Vagina (tissue), 2 donors: ENCODE results near the gene CRYGD.

Experiments
- POLR2A ChIP-seq, 2 donors: fragments of 450-650 bp; IDR thresholded peaks; one replicate each; pipeline ENCODE4 v1.6.1; 2017; ENCODE audit warnings: antibody characterized with exemption in 2 of 2, mild to moderate bottlenecking in 2 of 2, moderate library complexity in 2 of 2
- TF ChIP-seq, protein P1 (sequence below), 3 experiments: fragments of 450-650 bp in 2 of 3; fragments of 200-600 bp in 1 of 3; sonication (generic) in 1 of 3; IDR thresholded peaks; one replicate each; pipeline ENCODE4 v1.5.1; 2017 to 2019; ENCODE audit warnings: antibody characterized with exemption in 3 of 3, mild to moderate bottlenecking in 2 of 3, moderate library complexity in 2 of 3

GRCh38 chr2:208093128-208093527 is 31.2 kb downstream of the CRYGD start:
- TF ChIP-seq, protein P1, sequence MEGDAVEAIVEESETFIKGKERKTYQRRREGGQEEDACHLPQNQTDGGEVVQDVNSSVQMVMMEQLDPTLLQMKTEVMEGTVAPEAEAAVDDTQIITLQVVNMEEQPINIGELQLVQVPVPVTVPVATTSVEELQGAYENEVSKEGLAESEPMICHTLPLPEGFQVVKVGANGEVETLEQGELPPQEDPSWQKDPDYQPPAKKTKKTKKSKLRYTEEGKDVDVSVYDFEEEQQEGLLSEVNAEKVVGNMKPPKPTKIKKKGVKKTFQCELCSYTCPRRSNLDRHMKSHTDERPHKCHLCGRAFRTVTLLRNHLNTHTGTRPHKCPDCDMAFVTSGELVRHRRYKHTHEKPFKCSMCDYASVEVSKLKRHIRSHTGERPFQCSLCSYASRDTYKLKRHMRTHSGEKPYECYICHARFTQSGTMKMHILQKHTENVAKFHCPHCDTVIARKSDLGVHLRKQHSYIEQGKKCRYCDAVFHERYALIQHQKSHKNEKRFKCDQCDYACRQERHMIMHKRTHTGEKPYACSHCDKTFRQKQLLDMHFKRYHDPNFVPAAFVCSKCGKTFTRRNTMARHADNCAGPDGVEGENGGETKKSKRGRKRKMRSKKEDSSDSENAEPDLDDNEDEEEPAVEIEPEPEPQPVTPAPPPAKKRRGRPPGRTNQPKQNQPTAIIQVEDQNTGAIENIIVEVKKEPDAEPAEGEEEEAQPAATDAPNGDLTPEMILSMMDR (IDR thresholded peaks at IDR 0.05): no peak
- TF ChIP-seq POLR2A (IDR thresholded peaks at IDR 0.05): no peak
